K562 (cell line): ENCODE results near the gene MPHOSPH8. TPM values are rescaled to one million over a fixed set of nuclear protein-coding genes. Genes with fewer than 3 reads are reported as not detected.

Source experiments
- ARHGAP35 ChIP-seq: fragments of 450-650 bp; IDR thresholded peaks from 2 replicates; pipeline ENCODE4 v1.6.1; 2018; ENCODE audit not compliant: partially characterized antibody
- CEBPZ ChIP-seq: fragments of 150-350 bp; IDR thresholded peaks from 2 replicates; pipeline ENCODE4 v1.6.1; 2014; ENCODE audit warnings: low read depth, mild to moderate bottlenecking, low read length, borderline replicate concordance
- CREB3L1 ChIP-seq: fragments of 450-650 bp; IDR thresholded peaks from 2 replicates; pipeline ENCODE4 v1.6.1; 2014; ENCODE audit warnings: low read depth, mild to moderate bottlenecking, moderate library complexity, borderline replicate concordance
- CREB5 ChIP-seq: fragments of 250-450 bp; sonication (Bioruptor Pico); IDR thresholded peaks from 2 replicates; pipeline ENCODE4 v1.5.0; 2020; ENCODE audit warnings: mild to moderate bottlenecking
- ETV6 ChIP-seq, 3 experiments: fragments of 150-350 bp in 1 of 3; sonication (generic) in 1 of 3; formaldehyde crosslinking in 1 of 3; IDR thresholded peaks; 2 replicates each; pipeline versions ENCODE4 v1.6.1 to v1.8.0; 2014 to 2022; ENCODE audit warnings: borderline replicate concordance in 2 of 3, low read depth in 2 of 3, antibody characterized with exemption in 1 of 3, low read length in 1 of 3, mild to moderate bottlenecking in 1 of 3, missing genetic modification reagents in 1 of 3
- MED1 ChIP-seq: sonication (generic); formaldehyde crosslinking; IDR thresholded peaks from 2 replicates; pipeline ENCODE4 v1.8.1; 2023; ENCODE audit warnings: missing genetic modification reagents, borderline replicate concordance
- MLX ChIP-seq, 2 experiments: fragments of 450-650 bp in 1 of 2; sonication (generic) in 1 of 2; formaldehyde crosslinking; conservative IDR thresholded peaks; 2 replicates each; pipeline versions ENCODE4 v1.4.0 to v1.8.1; 2020 to 2022; ENCODE audit warnings: mild to moderate bottlenecking in 1 of 2, missing genetic modification reagents in 1 of 2
- PATZ1 ChIP-seq: fragments of 250-450 bp; sonication (Bioruptor Pico); IDR thresholded peaks from 2 replicates; pipeline ENCODE4 v1.5.0; 2020; ENCODE audit warnings: mild to moderate bottlenecking, borderline replicate concordance
- POLR2B ChIP-seq: fragments of 450-650 bp; IDR thresholded peaks from 2 replicates; pipeline ENCODE4 v1.6.1; 2018; ENCODE audit warnings: low read depth; ENCODE audit not compliant: partially characterized antibody
- TAF1 ChIP-seq: IDR thresholded peaks from 2 replicates; pipeline ENCODE4 v1.6.1; 2011; ENCODE audit warnings: mild to moderate bottlenecking, low read length, moderate library complexity; ENCODE audit not compliant: insufficient read depth, control insufficient read depth, severe bottlenecking; ENCODE audit errors: extremely low read depth
- ZNF766 ChIP-seq: fragments of 200-800 bp; sonication (Bioruptor generic); conservative IDR thresholded peaks from 2 replicates; pipeline ENCODE4 v1.6.1; 2016; ENCODE audit warnings: missing genetic modification characterization, missing compliant biosample characterization
- polyA plus RNA-seq, 8 experiments: library from polyadenylated mRNA; depleted of rRNA in 4 of 8; stranded (reverse) in 5 of 8; unstranded in 3 of 8; fragments of >200 nt; fragmentation: Nextera tagmentation in 2 of 8; fragmentation: Illumina TruSeq in 1 of 8; extraction: Ambion mirVana in 2 of 8; extraction: Trizol in 1 of 8; gene quantifications; 2 replicates each; pipeline versions ENCODE4 v1.2.1 to v1.2.3, GENCODE V29; 2011 to 2014; ENCODE audit warnings: inconsistent platforms in 1 of 8, missing spikeins in 1 of 8
- total RNA-seq, 7 experiments: library from RNA; depleted of rRNA in 6 of 7; stranded (reverse); fragments of >200 nt in 6 of 7; fragmentation: Illumina TruSeq in 2 of 7; extraction: Trizol in 2 of 7; gene quantifications; 2 replicates each; pipeline versions ENCODE4 v1.2.1 to v1.2.3, GENCODE V29; 2011 to 2021; ENCODE audit warnings: low replicate concordance in 1 of 7

The MPHOSPH8 gene
- total and polyA plus RNA-seq, 9 of the 15 experiments (the other 6 are each of a cell fraction or from before 2014, with no cell fraction given) = 10.3 to 24.8 (median 16.6) TPM

- no peak for TF ChIP-seq CEBPZ
- TF ChIP-seq PATZ1 (CRISPR knock-in tag) = no peak
- TF ChIP-seq TAF1 = peak; percentile 41
- TF ChIP-seq ZNF766 (CRISPR knock-in tag) = no peak
- peak; percentile 51; the same call in 1 of the 2 replicates for TF ChIP-seq CREB3L1
- no peak for TF ChIP-seq MLX (CRISPR knock-in tag; conservative IDR thresholded peaks at IDR 0.05)
- TF ChIP-seq CREB5 (CRISPR knock-in tag) = no peak
- TF ChIP-seq ARHGAP35 = no peak
- no peak for TF ChIP-seq MED1 (CRISPR knock-in tag)
- TF ChIP-seq POLR2B = no peak
- 0 out of 4 replicates have a peak, but pooled peaks of 1 of the 2 experiments have one; percentile 44 for TF ChIP-seq ETV6 (IDR thresholded peaks at IDR 0.05; ENCODE audit: borderline replicate concordance in 1 of 2, low read depth in 2 of 2, low read length in 1 of 2)
- no peak for TF ChIP-seq ETV6 (CRISPR knock-in tag; IDR thresholded peaks at IDR 0.05; ENCODE audit: borderline replicate concordance)
Measured at GRCh38 chr13:19601749-19602725, 31.4 kb upstream of the MPHOSPH8 start (continued).
